Measurements from ENCODE around the gene NUP62. TPM values are rescaled to one million over a fixed set of nuclear protein-coding genes. Genes with fewer than 3 reads are reported as not detected.

Gene NUP62
- total and polyA plus RNA-seq, 2 of the 4 experiments (the other 2 are of a cell fraction) = 21.3 to 29.7 TPM

DNA sequence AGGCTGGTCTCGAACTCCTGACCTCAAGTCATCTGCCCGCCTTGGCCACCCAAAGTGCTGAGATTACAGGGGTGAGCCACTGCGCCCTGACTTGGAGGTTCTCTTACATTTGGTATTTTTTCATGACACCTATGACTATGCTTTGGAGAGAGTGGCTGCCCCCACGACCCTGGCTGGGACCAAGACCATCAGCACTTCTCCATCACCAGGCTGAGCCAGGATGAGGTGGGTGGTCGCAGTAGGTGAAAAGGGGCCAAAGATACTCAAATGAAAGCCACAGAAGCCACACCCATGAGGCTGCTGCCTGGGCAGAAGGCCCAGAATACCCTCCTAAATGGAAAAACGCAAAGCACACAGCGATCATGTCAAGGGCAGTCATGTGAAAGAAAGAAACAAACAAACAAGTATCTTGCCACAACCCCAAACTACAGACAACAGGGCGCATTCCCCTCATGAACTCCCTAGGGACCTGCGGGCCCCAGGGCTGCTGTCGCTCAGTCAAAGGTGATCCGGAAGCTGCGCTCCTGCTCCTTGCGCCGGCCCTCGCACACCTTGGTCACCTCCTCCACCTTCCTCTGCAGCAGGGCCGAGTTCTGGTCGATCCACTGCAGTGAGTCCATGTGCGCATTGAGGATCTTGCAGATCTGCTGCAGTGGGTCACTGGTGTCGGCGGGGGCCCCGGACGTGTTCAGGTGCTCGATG lies 21.4 kb downstream of the NUP62 start:
- Histone ChIP-seq H2AK9ac (replicated peaks; ENCODE audit: low read depth, low read length, poor library complexity) (no peak overlapping the region), H2AK5ac (ENCODE audit: low read depth, low read length) (no peak overlapping the region), H3K4ac (ENCODE audit: low read depth, low read length) (no peak overlapping the region), H3K27ac (ENCODE audit: insufficient read depth, low read length) (no peak overlapping the region), H3K9me3 (ENCODE audit: control insufficient read depth, insufficient read depth, low read length) (no peaks in the 10 kb centered on the region), H3K56ac (ENCODE audit: extremely low read depth, insufficient read depth, low read length) (no peak overlapping the region), H3K23ac (ENCODE audit: low read depth, low read length) (no peak overlapping the region), H4K91ac (ENCODE audit: insufficient read depth, low read depth, low read length) (no peak overlapping the region), H3K9me1 (ENCODE audit: insufficient read depth, low read length) (peaks cover 12% of the 10 kb centered on the region; the same call in 1 of the 2 replicates), H4K20me1 (ENCODE audit: insufficient read depth, low read length) (peaks cover 26% of the 10 kb centered on the region), H3K9ac (ENCODE audit: low read depth, low read length) (no peak overlapping the region), H3K36me3 (ENCODE audit: control insufficient read depth, insufficient read depth, low read length) (peaks cover 39% of the 10 kb centered on the region), H3K27me3 (ENCODE audit: control insufficient read depth, insufficient read depth, low read length) (no peaks in the 10 kb centered on the region), H2BK20ac (ENCODE audit: low read depth, low read length) (no peak overlapping the region), H4K8ac (ENCODE audit: low read depth in 2 of 2, low read length in 2 of 2) (no peak overlapping the region), H3K18ac (ENCODE audit: low read depth, low read length) (no peak overlapping the region), H3K4me1 (ENCODE audit: control insufficient read depth, insufficient read depth, low read length) (peaks cover 2% of the 10 kb centered on the region), H2BK120ac (ENCODE audit: low read depth, low read length) (no peak overlapping the region), H3K4me3 (ENCODE audit: insufficient read depth, low read depth, low read length) (no peak overlapping the region), H3K14ac (replicated peaks; ENCODE audit: low read depth, low read length) (no peak overlapping the region), H2BK5ac (ENCODE audit: low read depth, low read length, poor library complexity, severe bottlenecking) (no peak overlapping the region), H2AFZ (replicated peaks; ENCODE audit: low read length, poor library complexity) (no peak overlapping the region), H3K79me1 (ENCODE audit: low read depth in 1 of 2, low read length in 2 of 2) (peaks cover 7 to 58% of the 10 kb centered on the region in 2 experiments; a peak in 3 of 4 replicates), H2BK15ac (ENCODE audit: low read depth, low read length) (no peak overlapping the region), H4K5ac (ENCODE audit: low read depth, low read length) (no peak overlapping the region), H3K4me2 (ENCODE audit: low read depth, low read length) (no peak overlapping the region)
- WGBS, 2 experiments (ENCODE audit: extremely low coverage in 2 of 2, insufficient read length in 1 of 2) = 97% methylated on average over 14 of the region's 23 CpGs; no CpG with 5 or more reads in 1 of the 2 experiments
- DNase-seq (no peak), ATAC-seq (ENCODE audit: low read depth) (no peak)
- BruUV-seq (replicated peaks) = no TSS peak
- POLR2A ChIA-PET (ENCODE audit: unreplicated experiment) = no interaction called here
- dilution Hi-C loops (cut with HindIII; ENCODE audit: low sequenced_read_pairs, unreplicated experiment) = no loop called here
- CTCF ChIA-PET = no interaction called here
- intact Hi-C loops (cut with micrococcal nuclease) = no loop called here
- in situ Hi-C loops (cut with MboI; ENCODE audit: low sequenced_read_pairs) = no loop called here
- TF ChIP-seq ELK1 (IDR thresholded peaks at IDR 0.05; ENCODE audit: borderline replicate concordance, low read depth, low read length) = no peak
- no peak for TF ChIP-seq RFX5 (IDR thresholded peaks at IDR 0.05; ENCODE audit: low read depth, low read length)
- TF ChIP-seq FOS (IDR thresholded peaks at IDR 0.05; ENCODE audit: low read depth, low read length) = no peak
- no peak for TF ChIP-seq NFE2L2 (IDR thresholded peaks at IDR 0.05; ENCODE audit: low read depth, low read length)
